NCI-H2107 treated with DMSO at 0.1 percent for 48 hours (cell line): ENCODE data around the gene WDFY2.

Source experiments
- DNase-seq: peaks from one replicate; lab custom pipeline; 2025; ENCODE audit not compliant: unreplicated experiment; lab: John Stamatoyannopoulos, UW

Gene WDFY2

DNA sequence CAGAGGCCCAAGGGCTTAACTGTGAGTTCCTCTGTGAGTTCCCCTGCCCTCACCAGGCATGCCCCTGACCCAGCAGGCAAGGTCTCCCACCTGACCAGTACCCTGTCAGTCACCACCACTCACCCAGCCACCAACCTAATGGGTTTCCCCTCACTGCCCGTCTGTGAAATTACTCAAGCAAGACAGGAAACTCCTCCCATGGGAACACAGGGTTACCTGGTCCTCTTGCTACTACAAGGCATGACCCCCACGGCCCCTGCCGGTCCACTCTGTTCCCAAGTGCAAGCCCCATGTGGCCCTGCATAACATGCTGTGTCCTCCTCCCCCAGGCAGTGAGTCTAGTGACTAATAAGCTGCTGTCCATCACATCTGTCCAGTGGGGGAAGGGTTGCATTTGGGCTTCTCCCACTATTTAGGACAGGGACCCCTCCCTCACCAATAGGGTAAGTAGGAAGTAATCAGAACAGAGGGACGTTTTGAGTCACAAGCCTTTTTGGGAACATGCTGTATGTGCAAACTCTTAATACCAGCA is 227.7 kb downstream of the WDFY2 start:
- DNase-seq, result no peak

GRCh38 chr13:51814071-51814470 is 229.8 kb downstream of the WDFY2 start:
- no peak for DNase-seq

DNA sequence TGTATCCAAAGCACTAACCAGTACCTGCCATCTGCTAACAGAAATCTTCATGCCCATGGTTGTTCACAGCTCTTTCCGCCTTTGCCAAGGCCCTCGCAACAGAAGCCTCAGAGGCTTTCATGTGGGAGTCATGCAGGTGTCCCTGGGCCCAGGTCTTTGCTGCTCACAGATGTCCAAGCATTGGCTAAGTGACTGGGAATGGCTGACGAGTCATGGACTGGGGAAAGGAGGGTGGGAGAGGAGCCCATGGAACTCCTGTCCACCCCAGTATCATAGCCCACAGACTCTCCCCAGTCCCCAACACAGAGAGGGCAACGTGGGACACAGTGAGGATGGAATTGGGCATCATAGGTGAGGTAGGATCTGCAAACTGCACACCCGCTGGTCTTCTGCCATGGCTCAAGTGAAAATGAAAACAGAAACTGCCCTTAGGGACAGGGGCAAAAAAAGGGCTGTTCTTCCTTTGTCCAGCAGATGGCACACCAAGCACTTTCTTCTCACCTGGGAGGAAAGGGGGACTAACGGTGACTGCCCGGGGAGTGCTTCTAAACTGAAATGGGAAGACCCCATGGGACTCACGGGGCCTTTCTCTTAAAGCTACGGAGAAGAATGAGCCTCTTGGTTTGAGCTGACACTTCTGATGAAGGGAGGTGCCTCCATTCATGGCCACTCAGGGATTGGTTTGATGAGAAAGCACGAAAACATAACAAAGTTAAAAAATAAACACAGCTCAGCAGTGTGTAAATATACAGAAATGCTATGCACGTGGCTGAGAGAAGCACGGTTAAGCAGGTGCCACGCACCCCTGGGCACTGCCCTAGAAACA is 230.8 kb downstream of the WDFY2 start:
- peak; percentile 68 for DNase-seq

GRCh38 chr13:51815848-51816247 is 231.6 kb downstream of the WDFY2 start:
- DNase-seq, result no peak

- no peak for DNase-seq
Observed at GRCh38 chr13:51816604-51817249, 232.5 kb downstream of the WDFY2 start.
